DMS53 treated with DMSO at 0.1 percent for 48 hours (cell line): ENCODE measurements around the gene WDFY1.
"Not testable (repeated sequence)": the region's sequence is repeated elsewhere in the genome, so short reads cannot be mapped to it uniquely, and the experiment has no call there.

Source experiments
- DNase-seq: peaks from one replicate; lab custom pipeline; 2025; ENCODE audit not compliant: unreplicated experiment; lab: John Stamatoyannopoulos, UW

WDFY1 gene

DNA sequence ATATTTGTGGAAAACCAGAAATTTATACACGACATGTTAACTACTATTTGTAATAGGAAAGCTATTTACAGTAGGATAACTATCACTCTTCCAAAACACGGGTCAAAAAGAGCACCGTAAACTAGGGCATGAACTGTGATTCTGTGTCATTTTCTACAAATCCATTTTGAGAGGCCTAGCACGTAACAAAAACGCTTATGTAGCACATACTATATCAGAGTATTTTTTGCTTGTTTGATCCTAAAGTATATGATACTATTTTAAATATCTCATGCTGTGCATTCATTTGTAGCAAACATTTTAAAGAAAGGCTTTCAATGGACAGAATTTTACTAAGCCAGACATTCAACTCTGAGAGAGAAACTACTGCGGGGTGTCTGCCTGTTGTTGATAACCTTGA lies 45.1 kb downstream of the WDFY1 start:
- no peak for DNase-seq

DNA sequence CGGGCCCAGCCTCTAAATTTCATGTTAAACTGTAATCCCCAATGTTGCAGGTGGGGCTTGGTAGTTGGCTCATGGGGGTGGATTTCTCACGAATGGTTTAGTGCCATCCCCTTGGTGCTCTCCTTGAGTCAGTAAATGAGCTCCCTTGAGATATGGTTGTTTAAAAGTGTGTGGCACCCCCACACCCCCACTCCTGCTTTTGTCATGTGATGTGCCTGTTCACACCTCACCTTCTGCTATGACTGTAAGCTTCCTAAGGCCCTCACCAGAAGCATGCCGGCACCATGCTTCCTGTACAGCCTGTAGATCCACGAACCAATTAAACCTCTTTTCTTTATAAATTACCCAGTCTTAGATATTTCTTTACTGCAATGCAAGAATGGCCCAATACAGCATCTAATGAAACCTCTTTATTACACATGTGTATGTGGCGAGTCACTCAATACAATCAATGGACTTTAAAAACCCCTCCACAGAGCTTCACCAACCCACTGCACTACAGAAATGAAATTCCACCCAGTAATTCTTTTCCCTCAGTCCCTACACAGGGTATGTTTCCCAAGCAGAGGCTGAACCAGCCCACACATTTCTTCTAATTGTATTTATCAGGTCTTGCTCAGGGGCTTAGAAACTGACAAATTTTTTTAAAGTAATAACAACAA lies 47.3 kb downstream of the WDFY1 start:
- no peak for DNase-seq

DNA sequence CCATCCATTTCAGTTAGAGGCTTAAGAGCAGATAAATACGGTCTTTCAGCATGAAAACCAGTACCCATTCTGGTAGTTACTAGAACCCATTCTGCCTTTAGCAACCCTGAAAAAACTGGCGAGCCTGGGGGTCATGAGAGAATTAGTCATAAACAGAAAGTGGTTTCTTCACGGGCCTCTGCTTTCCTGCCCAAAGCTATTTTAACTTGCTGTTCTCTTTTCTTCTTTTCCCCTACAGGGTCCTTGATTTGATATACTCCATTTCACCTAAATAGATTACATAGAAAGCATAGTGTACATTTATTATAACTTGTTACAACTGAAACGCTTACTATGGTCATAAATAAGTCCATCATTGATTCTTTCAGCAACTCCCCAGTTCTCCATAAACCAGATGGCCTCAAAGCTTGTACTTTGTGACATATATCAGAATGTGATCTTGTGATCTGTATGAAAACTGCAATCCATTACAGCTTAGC lies 48.3 kb downstream of the WDFY1 start:
- no peak for DNase-seq

DNA sequence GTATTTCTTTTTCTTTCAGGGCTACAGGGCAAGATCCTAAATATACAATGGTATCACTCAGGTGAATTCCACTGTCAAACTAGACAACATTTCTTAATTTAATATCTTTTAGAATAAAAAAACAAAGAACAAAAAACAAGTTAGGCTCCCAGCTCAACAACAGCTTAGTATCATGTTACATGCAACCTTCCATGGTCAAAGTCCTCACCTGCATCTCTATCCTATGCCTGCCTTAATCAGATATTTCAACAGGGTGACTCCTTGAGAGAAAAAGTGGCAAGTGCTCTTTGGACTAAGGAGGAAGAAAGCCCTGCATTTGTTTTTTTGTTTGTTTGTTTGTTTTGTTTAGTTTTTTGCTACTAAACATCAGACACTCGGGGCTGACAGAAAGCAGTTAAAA lies 50.2 kb downstream of the WDFY1 start:
- peak; percentile 25 for DNase-seq

DNA sequence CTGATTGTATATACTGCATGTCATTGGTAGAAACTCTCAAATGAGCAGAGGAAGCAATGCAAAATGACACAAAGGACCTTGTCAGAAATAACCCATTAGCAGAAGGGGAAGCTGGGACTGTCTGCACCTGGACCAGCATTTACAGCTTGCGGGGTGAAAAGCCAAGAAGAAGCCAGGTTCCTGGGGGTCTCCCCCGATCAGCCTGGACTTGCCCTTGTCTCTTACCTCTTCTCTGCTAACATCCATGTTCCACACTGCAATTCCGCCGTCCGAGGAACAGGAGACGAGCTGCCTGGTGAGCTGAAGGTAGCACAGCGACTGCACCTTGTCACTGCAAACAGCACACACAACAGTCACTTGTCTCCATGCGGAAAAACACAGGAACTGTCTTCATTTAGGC lies 51.1 kb downstream of the WDFY1 start:
- no peak for DNase-seq

DNA sequence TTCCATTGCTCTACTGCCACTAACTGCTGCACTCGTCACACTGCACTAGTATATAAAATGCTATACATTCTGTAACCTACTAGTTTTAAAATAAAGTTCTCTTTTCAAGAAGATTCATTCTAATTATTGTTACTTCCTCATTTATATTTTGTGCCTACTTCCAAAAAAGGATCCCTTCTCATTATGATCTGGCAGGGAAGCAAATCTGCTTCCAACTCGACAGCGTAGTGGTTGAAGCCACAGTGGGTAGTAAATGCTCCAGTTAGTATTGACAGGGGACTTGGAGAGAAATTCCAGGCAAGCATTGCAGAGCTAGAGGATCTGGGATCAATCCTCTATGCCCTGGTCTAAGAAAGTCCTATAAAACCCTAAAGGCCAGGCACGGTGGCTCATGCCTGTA lies 54.4 kb downstream of the WDFY1 start:
- no peak for DNase-seq

DNA sequence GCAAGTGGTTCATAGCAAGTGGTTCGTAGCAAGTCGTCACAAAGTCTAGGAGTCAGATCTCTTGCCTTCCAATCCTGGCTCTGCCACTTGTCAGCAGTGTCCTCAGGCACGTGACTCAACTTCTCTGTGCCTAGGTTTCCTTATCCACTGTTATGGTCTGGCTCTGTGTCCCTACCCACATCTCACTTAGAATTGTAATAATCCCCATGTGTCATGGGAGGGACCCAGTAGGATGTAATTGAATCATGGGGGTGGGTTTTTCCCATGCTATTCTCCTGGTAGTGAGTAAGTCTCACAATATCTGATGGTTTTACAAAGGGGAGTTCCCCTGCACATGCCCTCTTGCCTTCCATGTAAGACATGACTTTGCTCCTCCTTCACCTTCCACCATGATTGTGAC lies 55.9 kb downstream of the WDFY1 start:
- no peak for DNase-seq

DNA sequence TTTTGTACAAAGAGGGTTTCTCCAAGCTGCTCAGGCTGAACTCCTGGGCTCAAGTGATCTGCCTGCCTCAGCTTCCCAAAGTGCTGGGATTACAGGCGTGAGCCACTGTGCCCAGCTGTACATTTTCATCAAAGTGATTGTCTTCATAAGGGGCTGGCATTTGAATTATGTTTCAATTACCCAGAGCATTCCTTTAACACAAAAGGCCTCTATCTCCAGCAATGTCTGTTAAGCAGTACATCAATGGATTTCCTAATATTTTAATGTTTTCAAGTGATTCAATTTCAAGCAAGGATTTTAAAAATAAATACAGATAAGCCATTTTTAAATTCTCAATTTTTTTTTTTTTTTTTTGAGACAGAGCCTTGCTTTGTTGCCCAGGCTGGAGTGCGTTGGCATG lies 56.9 kb downstream of the WDFY1 start:
- DNase-seq, result no peak

DNA sequence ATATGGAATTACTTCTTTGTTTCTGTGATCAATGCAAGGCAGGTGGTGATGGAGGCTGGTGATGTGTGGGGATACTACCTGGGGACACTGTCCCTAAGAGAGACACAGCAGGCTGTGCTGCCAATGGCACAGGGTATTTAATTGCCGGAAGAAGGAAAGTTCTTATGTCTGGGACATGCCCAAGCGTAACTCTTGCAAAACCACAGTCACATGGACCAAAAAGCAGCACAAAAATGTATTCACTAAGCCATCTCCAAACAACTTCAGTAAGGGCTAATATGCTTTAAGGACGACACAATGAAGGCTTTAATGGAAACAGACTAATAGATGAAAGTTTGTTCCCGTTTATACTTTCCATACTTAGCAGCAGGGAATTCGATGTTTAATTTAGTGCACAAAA lies 58.0 kb downstream of the WDFY1 start:
- no peak for DNase-seq

DNA sequence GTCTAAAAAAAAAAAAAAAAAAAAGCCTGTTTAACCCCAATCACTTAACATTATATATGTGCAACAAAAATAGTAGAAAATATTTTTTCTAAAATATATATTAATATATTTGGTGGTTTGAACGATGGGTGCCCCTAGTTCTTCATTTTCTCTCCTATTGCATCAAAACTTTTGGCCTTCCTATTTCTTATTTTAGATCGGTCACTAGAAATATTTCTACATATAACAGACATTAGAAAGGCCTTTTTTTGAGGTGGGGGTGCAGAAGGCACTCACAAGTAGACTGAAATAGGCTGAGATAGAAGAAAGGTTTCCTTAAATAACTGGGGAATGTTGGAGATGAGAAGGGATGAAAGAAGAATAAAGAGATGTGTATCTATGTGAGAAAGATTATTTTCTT lies 58.4 kb downstream of the WDFY1 start:
- DNase-seq, result no peak

DNA sequence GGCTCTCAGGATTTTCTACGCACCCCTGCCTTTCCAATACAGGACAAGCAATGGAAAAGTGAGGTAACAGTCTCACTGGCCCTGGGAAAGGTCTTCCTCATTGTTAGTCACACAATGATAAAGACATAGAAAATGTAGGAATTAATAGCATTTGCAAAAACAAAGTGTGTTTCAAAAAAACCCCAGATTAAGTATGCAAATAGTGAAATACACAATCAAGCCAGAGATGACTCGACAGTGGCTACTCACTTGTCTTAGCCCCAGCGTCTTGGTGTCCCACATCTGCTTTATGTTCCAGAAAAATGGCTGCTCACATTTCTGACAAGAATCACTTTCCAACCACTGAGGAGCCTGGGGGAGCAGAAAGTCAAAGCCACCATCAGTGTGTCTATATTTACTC lies 60.7 kb downstream of the WDFY1 start:
- no peak for DNase-seq

DNA sequence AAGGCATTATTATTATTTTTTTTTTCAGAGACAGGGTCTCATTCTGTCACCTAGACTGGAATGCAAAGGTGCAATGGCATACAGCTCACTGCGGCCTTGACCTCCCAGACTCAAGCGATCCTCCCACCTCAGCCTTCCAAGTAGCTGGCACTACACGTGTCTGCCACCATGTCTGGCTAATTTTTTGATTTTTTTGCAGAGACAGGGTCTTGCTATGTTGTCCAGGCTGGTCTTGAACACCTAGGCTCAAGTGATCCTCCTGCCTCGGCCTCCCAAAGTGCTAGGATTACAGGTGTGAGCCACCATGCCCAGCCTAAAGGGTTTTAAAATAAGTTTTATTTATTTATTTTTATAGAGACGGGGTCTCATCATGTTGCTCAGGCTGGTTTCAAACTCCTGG lies 62.4 kb downstream of the WDFY1 start:
- DNase-seq, result no peak

DNA sequence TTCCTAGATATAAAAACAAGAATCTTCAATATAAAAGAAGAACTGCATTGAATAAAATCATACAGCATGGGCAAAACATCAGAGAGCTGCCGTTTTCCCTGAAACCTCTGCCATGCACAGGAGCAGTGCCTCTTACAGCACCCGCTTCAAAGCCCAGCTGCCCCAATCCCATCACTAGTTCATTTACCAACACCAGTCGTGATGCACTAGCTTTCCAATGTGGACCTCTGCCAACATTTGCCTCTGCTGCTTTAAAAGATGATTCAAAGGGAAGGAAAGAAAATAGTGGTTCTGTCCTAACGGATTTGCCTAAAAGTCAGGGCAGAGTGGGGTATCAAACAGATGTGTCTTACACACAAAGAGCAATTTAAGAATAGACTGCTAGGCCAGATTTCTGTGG lies 64.3 kb downstream of the WDFY1 start:
- DNase-seq, result no peak

DNA sequence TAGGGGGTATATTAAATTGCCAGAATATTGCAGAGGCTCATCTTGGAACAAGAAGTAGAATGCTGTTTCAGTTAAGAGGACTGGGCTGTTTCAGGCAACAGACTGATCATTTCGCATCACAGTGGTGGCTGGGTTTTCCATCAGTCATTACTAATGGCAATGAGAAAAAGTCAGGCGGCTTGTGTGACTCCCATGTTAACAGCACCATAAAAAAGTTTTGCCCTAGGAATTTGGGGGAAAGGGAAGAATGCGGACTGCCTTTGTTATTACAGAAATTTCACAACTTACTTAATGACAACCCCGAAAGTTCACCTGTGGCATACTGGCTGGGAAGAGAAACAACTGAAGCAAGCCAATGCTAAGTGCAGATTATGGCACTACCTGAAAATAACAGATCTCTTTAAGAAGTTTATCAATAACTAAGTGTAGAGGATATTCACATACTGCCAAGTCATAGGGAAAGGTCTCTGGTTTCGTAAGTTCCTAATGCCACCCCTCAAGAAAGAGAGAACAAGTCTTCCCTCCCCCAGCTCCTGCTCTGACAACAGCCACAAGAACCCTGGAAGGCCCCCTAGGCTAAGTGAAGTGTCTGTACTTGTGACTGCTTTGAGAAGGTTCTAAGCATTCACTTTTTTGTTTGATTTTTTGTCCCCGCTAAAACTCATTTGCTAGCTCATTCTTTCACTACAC lies 67.3 kb downstream of the WDFY1 start:
- no peak for DNase-seq

DNA sequence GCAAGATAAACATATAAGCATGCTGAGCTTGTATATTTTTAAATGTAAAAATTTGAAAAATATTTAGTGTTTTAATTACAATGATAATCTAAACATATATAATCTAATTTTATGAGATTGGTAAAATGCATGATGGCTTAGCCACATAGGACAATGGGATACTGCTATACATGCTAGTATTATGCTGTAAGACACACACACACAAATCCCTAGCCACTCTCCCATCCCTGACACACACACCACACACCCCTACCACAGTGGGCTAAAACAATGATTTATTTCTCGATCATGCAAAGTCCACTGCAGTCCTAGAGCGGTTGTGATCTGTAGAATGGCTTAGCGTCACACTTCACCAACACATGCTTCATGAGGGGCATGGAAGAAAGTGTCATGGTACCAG lies 71.5 kb downstream of the WDFY1 start:
- no peak for DNase-seq

DNA sequence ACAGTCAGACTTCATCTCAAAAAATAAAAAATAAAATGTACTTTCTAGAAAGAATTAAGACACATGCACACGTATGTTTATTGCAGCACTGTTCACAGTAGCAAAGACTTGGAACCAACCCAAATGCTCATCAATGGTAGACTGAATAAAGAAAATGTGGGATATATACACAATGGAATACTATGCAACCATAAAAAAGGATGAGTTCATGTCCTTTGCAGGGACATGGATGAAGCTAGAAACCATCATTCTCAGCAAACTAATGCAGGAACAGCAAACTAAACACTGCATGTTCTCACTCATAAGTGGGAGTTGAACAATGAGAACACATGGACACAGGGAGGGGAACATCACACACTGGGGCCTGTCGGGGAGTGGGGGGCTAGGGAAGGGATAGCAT lies 72.4 kb downstream of the WDFY1 start:
- not testable (repeated sequence) for DNase-seq

DNA sequence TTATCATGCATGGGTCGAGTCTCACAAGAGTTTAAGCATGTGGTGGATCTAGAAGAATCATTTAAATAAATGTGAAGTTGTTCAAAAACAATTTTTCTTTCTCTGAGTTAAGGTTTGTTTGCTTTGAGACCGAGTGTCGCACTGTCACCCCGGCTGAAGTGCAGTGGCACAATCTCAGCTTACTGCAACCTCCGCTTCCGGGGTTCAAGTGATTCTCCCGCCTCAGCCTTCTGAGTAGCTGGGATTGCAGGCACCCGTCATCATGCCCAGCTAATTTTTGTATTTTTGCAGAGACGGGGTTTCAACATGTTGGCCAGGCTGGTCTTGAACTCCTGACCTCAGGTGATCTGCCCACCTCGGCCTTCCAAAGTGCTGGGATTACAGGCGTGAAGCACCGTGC lies 73.5 kb downstream of the WDFY1 start:
- not testable (repeated sequence) for DNase-seq

DNA sequence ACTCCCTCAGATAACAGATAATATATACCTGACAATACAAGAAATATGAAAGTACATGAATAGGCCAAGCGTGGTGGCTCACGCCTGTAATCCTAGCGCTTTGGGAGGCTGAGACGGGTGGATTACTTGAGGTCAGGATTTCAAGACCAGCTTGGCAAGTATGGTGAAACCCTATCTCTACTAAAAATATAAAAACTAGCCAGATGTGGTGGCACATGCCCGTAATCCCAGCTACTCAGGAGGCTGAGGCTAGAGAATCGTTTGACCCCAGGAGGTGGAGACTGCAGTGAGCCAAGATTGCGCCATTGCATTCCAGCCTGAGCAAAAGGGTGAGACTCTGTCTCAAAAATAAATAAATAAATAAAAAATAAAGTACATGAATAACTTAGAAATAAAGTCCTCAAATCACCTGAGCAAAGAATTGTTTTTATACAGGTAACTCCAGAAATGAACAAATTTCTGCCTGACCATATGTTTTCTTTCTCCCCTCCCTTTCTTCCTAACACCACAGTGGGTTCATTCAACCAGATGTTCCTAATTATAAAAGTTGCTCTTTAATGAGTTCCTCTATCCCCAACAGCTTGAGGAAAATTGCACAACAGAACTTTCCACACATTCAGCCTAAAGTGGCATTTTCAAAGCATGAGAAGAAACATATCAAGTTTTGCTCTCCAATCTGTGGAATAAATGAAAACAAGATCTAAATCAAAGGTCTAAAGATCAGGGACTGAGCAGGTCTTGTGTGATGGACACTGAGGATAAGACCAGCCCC lies 74.1 kb downstream of the WDFY1 start:
- no peak for DNase-seq

DNA sequence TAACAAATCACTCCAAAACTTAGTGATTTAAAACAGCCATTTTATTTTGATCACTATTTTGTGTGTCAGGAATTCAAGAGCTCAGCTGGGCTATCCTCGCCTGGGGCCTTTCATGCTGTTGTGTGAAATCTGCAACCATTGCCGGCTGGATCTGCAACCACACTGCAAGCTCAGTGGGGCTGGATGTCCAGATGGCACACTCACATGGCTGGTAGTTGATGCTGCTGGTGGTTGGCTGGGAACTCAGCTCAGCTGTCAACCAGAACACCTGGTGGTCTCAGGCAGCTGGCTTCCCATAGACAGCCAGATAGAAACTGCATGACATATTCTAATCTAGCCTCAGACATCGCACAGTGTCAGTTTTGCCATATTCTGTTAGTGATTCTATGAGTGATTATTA lies 77.1 kb downstream of the WDFY1 start:
- DNase-seq, result no peak

DNA sequence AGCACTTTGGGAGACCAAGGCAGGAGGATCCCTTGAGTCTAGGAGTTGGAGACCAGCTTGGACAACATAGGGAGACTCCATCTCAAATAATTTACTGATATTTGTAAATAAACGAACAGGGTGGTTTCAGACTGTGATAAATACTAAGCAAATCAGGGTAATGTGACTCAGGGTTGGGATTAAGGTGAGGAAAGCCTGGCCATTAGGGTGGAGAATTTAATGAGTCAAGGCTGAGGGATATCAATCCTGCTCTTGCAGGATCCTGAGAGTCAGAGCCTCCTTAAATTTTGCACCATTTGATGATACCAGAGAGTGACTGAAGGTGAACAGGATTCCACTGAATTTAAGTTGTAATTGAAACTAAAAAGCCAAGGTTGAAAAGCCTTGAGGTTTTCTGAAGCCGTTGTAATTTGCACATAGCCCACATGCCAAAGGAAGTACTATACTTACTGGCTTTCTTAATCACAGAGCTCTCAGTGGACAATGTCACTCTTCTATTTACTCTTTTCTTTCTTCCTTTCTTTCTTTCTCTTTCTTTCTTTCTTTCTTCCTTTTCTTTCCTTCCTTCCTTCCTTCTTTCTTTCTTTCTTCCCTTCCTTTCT lies 79.1 kb downstream of the WDFY1 start:
- DNase-seq, result no peak

DNA sequence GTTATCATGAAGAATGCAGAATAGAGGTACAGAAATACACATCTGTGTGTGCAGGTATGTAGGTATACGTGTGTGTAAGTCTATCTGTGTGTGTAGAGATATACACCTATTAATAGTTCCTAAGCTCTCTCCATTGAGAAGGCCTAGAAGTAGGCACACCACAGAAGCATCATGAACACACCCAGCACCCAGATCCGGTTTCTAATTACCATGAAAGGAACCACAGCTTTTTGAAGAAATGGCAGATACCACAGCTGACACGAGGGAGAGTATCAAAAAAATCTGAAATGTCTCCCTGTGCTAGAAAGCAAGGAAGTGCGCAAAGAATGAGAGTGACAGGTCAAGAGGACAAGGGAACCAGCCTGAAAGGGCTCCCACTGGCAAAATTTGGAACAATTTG lies 80.0 kb downstream of the WDFY1 start:
- DNase-seq, result no peak

DNA sequence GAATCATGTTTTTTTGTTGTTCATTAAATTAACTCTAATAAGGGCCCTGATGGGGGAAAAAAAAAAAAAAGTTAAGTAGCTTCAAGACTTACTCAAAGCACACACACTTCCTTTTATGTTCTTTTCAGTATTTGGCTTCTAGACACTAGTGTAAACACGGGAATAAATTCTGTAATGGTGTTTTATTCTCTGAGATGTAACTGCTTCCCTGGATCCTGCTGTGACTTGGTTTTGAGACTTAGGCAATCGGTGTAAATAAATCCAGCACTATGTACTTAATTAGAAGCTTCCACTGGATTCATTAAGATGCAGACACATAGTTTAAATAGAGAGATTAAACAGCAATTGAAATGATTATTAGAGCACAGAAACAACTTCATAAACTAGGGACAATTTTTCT lies 81.6 kb downstream of the WDFY1 start:
- no peak for DNase-seq
